ENCODE measurements around the gene GALNTL6. TPM values are rescaled to one million over a fixed set of nuclear protein-coding genes. Genes with fewer than 3 reads are reported as not detected.

Gene GALNTL6
- total RNA-seq, 1 experiment from 2014 or later = not detected

DNA sequence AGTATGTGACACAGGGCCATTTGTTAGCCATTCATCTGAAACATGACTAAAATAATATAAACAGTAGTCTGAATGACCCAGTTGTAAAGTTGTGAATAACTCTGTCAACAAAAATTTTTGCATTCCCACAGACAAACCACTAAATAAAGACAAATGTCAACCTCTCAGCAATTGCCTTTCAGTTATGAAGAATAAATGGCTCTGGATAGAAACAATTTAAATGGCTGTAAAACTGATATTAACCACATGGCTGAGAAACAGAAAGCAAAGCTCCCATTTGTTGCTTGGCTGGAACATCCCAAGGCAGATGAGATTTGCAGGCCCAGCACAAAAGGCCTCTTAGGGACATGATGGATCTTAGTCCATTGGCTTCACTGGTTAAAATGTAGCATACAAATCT, 296.3 kb downstream of the GALNTL6 start:
- TF ChIP-seq, protein P1, sequence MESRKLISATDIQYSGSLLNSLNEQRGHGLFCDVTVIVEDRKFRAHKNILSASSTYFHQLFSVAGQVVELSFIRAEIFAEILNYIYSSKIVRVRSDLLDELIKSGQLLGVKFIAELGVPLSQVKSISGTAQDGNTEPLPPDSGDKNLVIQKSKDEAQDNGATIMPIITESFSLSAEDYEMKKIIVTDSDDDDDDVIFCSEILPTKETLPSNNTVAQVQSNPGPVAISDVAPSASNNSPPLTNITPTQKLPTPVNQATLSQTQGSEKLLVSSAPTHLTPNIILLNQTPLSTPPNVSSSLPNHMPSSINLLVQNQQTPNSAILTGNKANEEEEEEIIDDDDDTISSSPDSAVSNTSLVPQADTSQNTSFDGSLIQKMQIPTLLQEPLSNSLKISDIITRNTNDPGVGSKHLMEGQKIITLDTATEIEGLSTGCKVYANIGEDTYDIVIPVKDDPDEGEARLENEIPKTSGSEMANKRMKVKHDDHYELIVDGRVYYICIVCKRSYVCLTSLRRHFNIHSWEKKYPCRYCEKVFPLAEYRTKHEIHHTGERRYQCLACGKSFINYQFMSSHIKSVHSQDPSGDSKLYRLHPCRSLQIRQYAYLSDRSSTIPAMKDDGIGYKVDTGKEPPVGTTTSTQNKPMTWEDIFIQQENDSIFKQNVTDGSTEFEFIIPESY (IDR thresholded peaks at IDR 0.05; ENCODE audit: extremely low read depth, insufficient replicate concordance, low read length) = no peak
- no peak for TF ChIP-seq CEBPB (IDR thresholded peaks at IDR 0.05; ENCODE audit: low read depth)
- no peak for TF ChIP-seq ELF1 (IDR thresholded peaks at IDR 0.05; ENCODE audit: borderline replicate concordance, low read depth)
- TF ChIP-seq JUND (IDR thresholded peaks at IDR 0.05) = no peak
- TF ChIP-seq, protein P2, sequence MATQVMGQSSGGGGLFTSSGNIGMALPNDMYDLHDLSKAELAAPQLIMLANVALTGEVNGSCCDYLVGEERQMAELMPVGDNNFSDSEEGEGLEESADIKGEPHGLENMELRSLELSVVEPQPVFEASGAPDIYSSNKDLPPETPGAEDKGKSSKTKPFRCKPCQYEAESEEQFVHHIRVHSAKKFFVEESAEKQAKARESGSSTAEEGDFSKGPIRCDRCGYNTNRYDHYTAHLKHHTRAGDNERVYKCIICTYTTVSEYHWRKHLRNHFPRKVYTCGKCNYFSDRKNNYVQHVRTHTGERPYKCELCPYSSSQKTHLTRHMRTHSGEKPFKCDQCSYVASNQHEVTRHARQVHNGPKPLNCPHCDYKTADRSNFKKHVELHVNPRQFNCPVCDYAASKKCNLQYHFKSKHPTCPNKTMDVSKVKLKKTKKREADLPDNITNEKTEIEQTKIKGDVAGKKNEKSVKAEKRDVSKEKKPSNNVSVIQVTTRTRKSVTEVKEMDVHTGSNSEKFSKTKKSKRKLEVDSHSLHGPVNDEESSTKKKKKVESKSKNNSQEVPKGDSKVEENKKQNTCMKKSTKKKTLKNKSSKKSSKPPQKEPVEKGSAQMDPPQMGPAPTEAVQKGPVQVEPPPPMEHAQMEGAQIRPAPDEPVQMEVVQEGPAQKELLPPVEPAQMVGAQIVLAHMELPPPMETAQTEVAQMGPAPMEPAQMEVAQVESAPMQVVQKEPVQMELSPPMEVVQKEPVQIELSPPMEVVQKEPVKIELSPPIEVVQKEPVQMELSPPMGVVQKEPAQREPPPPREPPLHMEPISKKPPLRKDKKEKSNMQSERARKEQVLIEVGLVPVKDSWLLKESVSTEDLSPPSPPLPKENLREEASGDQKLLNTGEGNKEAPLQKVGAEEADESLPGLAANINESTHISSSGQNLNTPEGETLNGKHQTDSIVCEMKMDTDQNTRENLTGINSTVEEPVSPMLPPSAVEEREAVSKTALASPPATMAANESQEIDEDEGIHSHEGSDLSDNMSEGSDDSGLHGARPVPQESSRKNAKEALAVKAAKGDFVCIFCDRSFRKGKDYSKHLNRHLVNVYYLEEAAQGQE (IDR thresholded peaks at IDR 0.05; ENCODE audit: low read depth) = no peak
- no peak for TF ChIP-seq POLR2AphosphoS5 (IDR thresholded peaks at IDR 0.05; ENCODE audit: low read depth, low read length)
- TF ChIP-seq YY1 (IDR thresholded peaks at IDR 0.05; ENCODE audit: extremely low read depth, insufficient replicate concordance, low read depth, low read length) = no peak
- TF ChIP-seq EGR1 (IDR thresholded peaks at IDR 0.05; ENCODE audit: low read depth) = no peak
- TF ChIP-seq SRF (IDR thresholded peaks at IDR 0.05; ENCODE audit: low read depth) = no peak
- no peak for TF ChIP-seq FOSL1 (IDR thresholded peaks at IDR 0.05; ENCODE audit: low read depth)
- Histone ChIP-seq H4K20me1 (ENCODE audit: insufficient read depth) (no peaks in the 10 kb centered on the region), H3K79me2 (ENCODE audit: insufficient read depth, low read length) (no peaks in the 10 kb centered on the region), H3K27ac (ENCODE audit: low read depth, low read length) (no peak overlapping the region), H3K4me1 (ENCODE audit: control insufficient read depth in 1 of 2, insufficient read depth in 2 of 2, low read length in 2 of 2) (no peaks in the 10 kb centered on the region), H3K9me3 (ENCODE audit: control insufficient read depth in 1 of 2, insufficient read depth in 1 of 2, low read depth in 1 of 2, low read length in 2 of 2) (no peaks in the 10 kb centered on the region), H3K4me3 (replicated peaks in 1 of 2; ENCODE audit: low read depth in 1 of 2, low read length in 2 of 2) (no peak overlapping the region), H3K9me2 (ENCODE audit: insufficient read depth) (no peaks in the 10 kb centered on the region), H2AFZ (ENCODE audit: low read depth, low read length, poor library complexity, severe bottlenecking) (no peak overlapping the region), H3K27me3 (ENCODE audit: insufficient read depth, low read length) (no peaks in the 10 kb centered on the region), H3K36me3 (ENCODE audit: control insufficient read depth in 1 of 2, insufficient read depth in 2 of 2, low read length in 2 of 2) (no peaks in the 10 kb centered on the region), H3K4me2 (ENCODE audit: low read length) (no peak overlapping the region), H3K9ac (ENCODE audit: low read length) (no peak overlapping the region)
- no peak for ATAC-seq
- ChIA-PET CTCF (no interaction called here), POLR2A (no interaction called here), RAD21 (ENCODE audit: low non-redundant PET in 1 of 2, low total read pairs in 2 of 2, uncharacterized antibody in 2 of 2, unreplicated experiment in 2 of 2) (no interaction called here)
- DNase-seq (ENCODE audit: low read depth, low spot score) = no peak
- intact Hi-C loops (cut with micrococcal nuclease) = no loop called here
- no TSS peak for BruUV-seq (replicated peaks)
